Pancreas (tissue), 10 donors: ENCODE measurements around the gene CNR1. TPM values are rescaled to one million over a fixed set of nuclear protein-coding genes. Genes with fewer than 3 reads are reported as not detected.

ENCODE experiments used
- ATAC-seq, 4 donors: fragments of 200-7000 bp; cut with Tn5 transposase; one replicate each; pipeline versions ENCODE4 v1.8.0 to v1.9.1; 2020; ENCODE audit warnings: mild to moderate bottlenecking in 4 of 4, moderate library complexity in 4 of 4
- DNase-seq, 6 donors: peaks; one replicate each; pipeline ENCODE4 v3.0.0-alpha.2; 2020
- FAIRE-seq: peaks from 2 replicates; lab custom pipeline; 2012; peaks lifted over from hg19 to GRCh38; lab: Jason Lieb, UNC
- H3K27ac ChIP-seq, 4 donors: fragments of 200-600 bp; sonication (generic); 1 replicate in 3 of 4; 2 replicates in 1 of 4; pipeline versions ENCODE4 v1.5.0 to v1.8.0; 2020
- H3K27me3 ChIP-seq, 4 donors: fragments of 200-600 bp; one replicate each; pipeline ENCODE4 v1.8.0; 2021
- H3K36me3 ChIP-seq, 3 donors: fragments of 200-600 bp; sonication (generic) in 1 of 3; one replicate each; pipeline versions ENCODE4 v1.5.0 to v1.8.0; 2020 to 2021
- H3K4me1 ChIP-seq, 3 donors: fragments of 200-600 bp; one replicate each; pipeline ENCODE4 v1.8.0; 2021
- H3K4me3 ChIP-seq, 4 donors: fragments of 200-600 bp; sonication (generic) in 2 of 4; one replicate each; pipeline versions ENCODE4 v1.5.0 to v1.8.0; 2020 to 2021
- H3K9me3 ChIP-seq, 4 donors: fragments of 200-600 bp; one replicate each; pipeline ENCODE4 v1.8.0; 2021
- CTCF ChIP-seq, 4 donors: fragments of 200-600 bp; sonication (generic) in 3 of 4; IDR thresholded peaks; one replicate each; pipeline versions ENCODE4 v1.5.0 to v1.8.0; 2021; ENCODE audit warnings: antibody characterized with exemption in 4 of 4
- WGBS, 2 donors: extraction: QIAGEN DNeasy Blood & Tissue Kit; methylation state at CpG; one replicate each; pipeline ENCODE4 v1.1.7; 2013; 5-methylcytosine and 5-hydroxymethylcytosine counted together
- intact Hi-C, 3 donors: fragments of 100-400 bp; cut with DNase I; formaldehyde crosslinking; loops; one replicate each; pipeline versions ENCODE4 v1.11.1 to v1.14.2; 2022
- polyA plus RNA-seq, 2 donors: library from polyadenylated mRNA; stranded (reverse); fragments of 200-250 nt; gene quantifications; one replicate each; pipeline ENCODE4 v1.2.3, GENCODE V29; 2013
- total RNA-seq, 6 donors: library from RNA; stranded (reverse); fragmentation: NEBNext Ultra II Directional in 4 of 6; extraction: Animal tissue kit (Norgen Biotek cat#: 25700) in 4 of 6; gene quantifications; one replicate each; pipeline versions ENCODE4 v1.2.1 to v1.2.4, GENCODE V29; 2021 to 2023
- donor health status: healthy with polysubstance abuse.
- donor health status: DM: no; HTN: no; CAD: no; lungs with moderate emphysema.
- donor health status: DM: no; HTN: no; CAD: no.
- donor health status: control.
- donor health status: control.
- donor health status: Bipolar disorder and iron deficiency.
- donor health status: DM: yes; HTN: yes; CAD: no.
- donor health status: DM: no; HTN: no; CAD: no.
- donor health status: DM: no; HTN: no; CAD: no.
- donor health status: DM: yes; HTN: yes; CAD: no.

Gene CNR1
- total and polyA plus RNA-seq, 8 donors: 0.24 to 1.3 (median 0.71) TPM

DNA sequence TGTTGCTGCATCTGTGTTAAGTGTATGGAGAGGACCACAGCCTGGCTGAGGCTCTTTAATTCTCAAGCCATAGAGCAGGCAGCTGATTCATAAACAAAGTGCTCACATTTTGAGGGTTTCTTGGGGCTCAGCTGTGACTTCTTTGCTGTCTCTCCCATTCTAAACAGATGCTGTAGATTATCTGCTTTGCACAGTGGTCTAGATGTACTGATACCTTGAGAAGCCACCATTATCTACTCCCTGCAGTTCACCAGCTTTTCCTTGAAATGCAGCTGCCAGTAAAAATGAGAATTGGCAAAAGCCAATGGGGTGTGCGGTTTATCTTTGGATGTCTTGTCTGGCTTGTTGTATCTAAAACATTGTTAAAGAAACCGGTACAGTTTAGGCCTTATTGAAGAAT is 5.2 kb upstream of the CNR1 start:
- H3K4me3 ChIP-seq: no peak overlapping the region
- WGBS, 2 donors: 70 to 90% methylated on average over 2 of the region's 2 CpGs
- no peak overlapping the region for H3K27ac ChIP-seq
- DNase-seq: no peak
- no peak for TF ChIP-seq CTCF (IDR thresholded peaks at IDR 0.05)
- H3K27me3 ChIP-seq: peaks cover 0 to 3% (median 0%) of the 10 kb centered on the region in 4 donors
- no peak for ATAC-seq
- H3K9me3 ChIP-seq: no peaks in the 10 kb centered on the region
- no peaks in the 10 kb centered on the region for H3K4me1 ChIP-seq
- intact Hi-C loops: no loop called here
- no peak for FAIRE-seq
- H3K36me3 ChIP-seq: no peaks in the 10 kb centered on the region

GRCh38 chr6:88168362-88168761 is 2.2 kb upstream of the CNR1 start:
- no peak overlapping the region for H3K27ac ChIP-seq
- DNase-seq: no peak
- H3K36me3 ChIP-seq: no peaks in the 10 kb centered on the region
- no peak for FAIRE-seq
- intact Hi-C loops: no loop called here
- no peak for TF ChIP-seq CTCF (IDR thresholded peaks at IDR 0.05)
- H3K4me3 ChIP-seq: no peak overlapping the region
- no peak for ATAC-seq
- WGBS, 2 donors: 60 to 67% methylated on average over 3 of the region's 3 CpGs
- H3K9me3 ChIP-seq: no peaks in the 10 kb centered on the region
- peaks cover 0 to 14% (median 0%) of the 10 kb centered on the region in 4 donors for H3K27me3 ChIP-seq
- no peaks in the 10 kb centered on the region for H3K4me1 ChIP-seq

GRCh38 chr6:88167352-88167937 is 1.3 kb upstream of the CNR1 start:
- H3K4me3 ChIP-seq: peak overlapping the region in 2 of 4 donors; percentile 30 to 54
- no peaks in the 10 kb centered on the region for H3K4me1 ChIP-seq
- H3K9me3 ChIP-seq: no peaks in the 10 kb centered on the region
- no peaks in the 10 kb centered on the region for H3K36me3 ChIP-seq
- no peak for TF ChIP-seq CTCF (IDR thresholded peaks at IDR 0.05)
- peaks cover 0 to 24% (median 0%) of the 10 kb centered on the region in 4 donors for H3K27me3 ChIP-seq
- FAIRE-seq (no peak), ATAC-seq (no peak), DNase-seq (peak in 3 of 6 donors; percentile 26 to 67 (median 55))
- WGBS, 2 donors: 6 to 7% methylated on average over 40 of the region's 40 CpGs
- no peak overlapping the region for H3K27ac ChIP-seq
- intact Hi-C loops: no loop called here

DNA sequence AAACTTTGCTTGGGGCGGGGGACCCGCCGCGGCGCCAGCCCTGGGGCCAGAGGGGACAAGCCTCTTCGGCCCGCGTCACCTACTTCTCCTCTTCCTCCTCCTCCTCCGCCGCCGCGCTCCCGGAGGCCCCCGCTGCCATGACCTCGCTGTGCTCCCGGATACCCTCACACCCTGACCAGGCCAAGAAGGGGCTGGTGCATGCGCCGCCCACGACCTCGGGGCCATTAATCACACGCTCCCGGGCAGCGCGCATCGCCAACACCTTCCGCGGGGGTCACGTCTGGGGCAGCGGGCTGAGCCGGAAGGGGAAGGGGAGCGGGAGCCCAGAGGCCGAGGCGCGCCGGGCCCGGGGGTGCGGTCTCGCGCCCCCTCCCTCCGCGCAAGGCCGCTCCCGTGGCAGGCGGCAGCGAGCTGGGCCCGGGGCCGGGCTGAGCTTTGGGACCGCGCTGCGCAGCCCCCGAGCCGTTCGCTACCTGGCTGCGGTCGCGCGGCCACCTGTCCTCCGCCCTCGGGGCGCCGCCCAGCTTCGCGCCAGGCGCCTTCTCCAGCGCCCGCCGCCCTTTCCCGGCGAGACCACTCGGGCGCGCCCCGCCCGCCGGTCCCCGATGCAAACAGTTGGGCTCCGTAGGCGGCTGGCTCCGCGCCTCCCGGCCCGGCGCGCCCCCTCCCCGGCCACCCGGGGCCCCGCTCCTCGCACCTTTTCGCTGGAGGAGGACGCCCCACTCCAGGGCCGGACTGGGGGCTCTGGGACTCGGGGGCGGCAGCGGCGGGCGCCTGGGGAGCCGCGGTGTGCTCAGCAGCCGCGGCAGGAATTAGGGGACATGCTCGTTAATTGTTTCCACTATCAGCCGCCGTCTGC is 575 bp upstream of the CNR1 start:
- Histone ChIP-seq H3K36me3 (no peaks in the 10 kb centered on the region), H3K4me3 (peak overlapping the region; percentile 27 to 54 (median 32)), H3K4me1 (no peaks in the 10 kb centered on the region), H3K27ac (peak overlapping the region in 1 of 4 donors; percentile 33), H3K27me3 (peaks cover 0 to 26% (median 2%) of the 10 kb centered on the region in 4 donors), H3K9me3 (no peaks in the 10 kb centered on the region)
- 1 to 2% methylated on average over 46 to 103 of the region's 103 CpGs for WGBS, 2 donors
- no peak for TF ChIP-seq CTCF (IDR thresholded peaks at IDR 0.05)
- intact Hi-C loops: no loop called here
- peak; percentile 21 to 54 (median 48) for ATAC-seq
- DNase-seq: peak in 3 of 6 donors; percentile 23 to 72 (median 64)
- FAIRE-seq: no peak
